Measurements from ENCODE around the gene SCFD2.

DNA sequence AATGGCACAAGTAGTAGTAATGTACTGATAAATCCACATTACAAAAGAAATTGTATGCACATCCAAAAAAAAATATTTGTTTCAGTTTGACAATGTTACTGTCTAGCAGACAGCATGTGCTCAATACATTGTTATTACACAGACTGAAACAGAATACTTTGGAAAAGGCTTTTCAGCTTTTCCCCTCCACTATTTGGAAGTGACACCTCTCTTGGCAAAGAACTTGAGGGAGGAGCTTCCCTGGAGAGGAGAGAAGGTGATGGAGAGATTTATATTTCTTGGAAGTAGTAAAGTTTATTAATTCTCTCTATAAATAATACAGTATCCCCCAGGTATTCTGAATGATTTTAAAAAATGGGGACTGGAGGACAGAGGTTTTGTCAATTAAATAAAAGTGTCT, 131.8 kb downstream of the SCFD2 start:
- TF ChIP-seq FOXA1 (IDR thresholded peaks at IDR 0.05) (no peak), NFRKB (IDR thresholded peaks at IDR 0.05) (no peak), ZNF384 (IDR thresholded peaks at IDR 0.05) (no peak), TARDBP (IDR thresholded peaks at IDR 0.05) (no peak), BHLHE40 (IDR thresholded peaks at IDR 0.05; ENCODE audit: borderline replicate concordance) (no peak), SP1 (IDR thresholded peaks at IDR 0.05) (no peak), ELF4 (IDR thresholded peaks at IDR 0.05) (no peak), SUZ12 (IDR thresholded peaks at IDR 0.05) (no peak), L3MBTL2 (conservative IDR thresholded peaks at IDR 0.05) (no peak), FOXK2 (IDR thresholded peaks at IDR 0.05) (no peak), HDGF (IDR thresholded peaks at IDR 0.05; ENCODE audit: borderline replicate concordance) (no peak), FOXM1 (IDR thresholded peaks at IDR 0.05; ENCODE audit: borderline replicate concordance) (no peak)
- TF ChIP-seq, protein P1, sequence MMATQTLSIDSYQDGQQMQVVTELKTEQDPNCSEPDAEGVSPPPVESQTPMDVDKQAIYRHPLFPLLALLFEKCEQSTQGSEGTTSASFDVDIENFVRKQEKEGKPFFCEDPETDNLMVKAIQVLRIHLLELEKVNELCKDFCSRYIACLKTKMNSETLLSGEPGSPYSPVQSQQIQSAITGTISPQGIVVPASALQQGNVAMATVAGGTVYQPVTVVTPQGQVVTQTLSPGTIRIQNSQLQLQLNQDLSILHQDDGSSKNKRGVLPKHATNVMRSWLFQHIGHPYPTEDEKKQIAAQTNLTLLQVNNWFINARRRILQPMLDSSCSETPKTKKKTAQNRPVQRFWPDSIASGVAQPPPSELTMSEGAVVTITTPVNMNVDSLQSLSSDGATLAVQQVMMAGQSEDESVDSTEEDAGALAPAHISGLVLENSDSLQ (IDR thresholded peaks at IDR 0.05): no peak
